ENCODE measurements around the gene NDUFS4. TPM values are rescaled to one million over a fixed set of nuclear protein-coding genes. Genes with fewer than 3 reads are reported as not detected.

The NDUFS4 gene
- total and polyA plus RNA-seq, 2 donors (not counting 1 experiment from before 2014, with no cell fraction given), result 147 to 194 TPM

- Histone ChIP-seq H2AFZ (ENCODE audit: low read length) (no peak overlapping the region), H3K4me2 (ENCODE audit: extremely low read depth, insufficient read depth, low read length) (no peak overlapping the region), H3K36me3 (ENCODE audit: control insufficient read depth, insufficient read depth, low read length) (no peaks in the 10 kb centered on the region), H3K79me2 (ENCODE audit: control insufficient read depth, insufficient read depth, low read length) (peaks cover 82% of the 10 kb centered on the region), H3K9me3 (ENCODE audit: control insufficient read depth, insufficient read depth, low read depth, low read length) (no peaks in the 10 kb centered on the region), H3K9ac (ENCODE audit: insufficient read depth, low read length) (no peak overlapping the region), H4K20me1 (ENCODE audit: control insufficient read depth, extremely low read depth, insufficient read depth, low read length) (no peaks in the 10 kb centered on the region), H3K27me3 (ENCODE audit: control insufficient read depth, insufficient read depth, low read length) (no peaks in the 10 kb centered on the region), H3K4me1 (ENCODE audit: control insufficient read depth, extremely low read depth, insufficient read depth, low read length) (no peaks in the 10 kb centered on the region), H3K4me3 (replicated peaks in 1 of 4; ENCODE audit: control extremely low read depth in 1 of 4, insufficient read depth in 1 of 4, low read depth in 3 of 4, low read length in 4 of 4) (no peak overlapping the region), H3K27ac (ENCODE audit: insufficient read depth, low read length) (no peak overlapping the region)
- no peak for DNase-seq (ENCODE audit: low read depth in 2 of 2)
- TF ChIP-seq CTCF (conservative IDR thresholded peaks at IDR 0.05 in 1 of 2, IDR thresholded peaks at IDR 0.05 in 1 of 2; ENCODE audit: low read depth in 1 of 2, low read length in 2 of 2) (no peak), EZH2 (IDR thresholded peaks at IDR 0.05; ENCODE audit: low read length, missing control alignments) (no peak)
Measured at GRCh38 chr5:53575101-53575500, 14.7 kb downstream of the NDUFS4 start.

DNA sequence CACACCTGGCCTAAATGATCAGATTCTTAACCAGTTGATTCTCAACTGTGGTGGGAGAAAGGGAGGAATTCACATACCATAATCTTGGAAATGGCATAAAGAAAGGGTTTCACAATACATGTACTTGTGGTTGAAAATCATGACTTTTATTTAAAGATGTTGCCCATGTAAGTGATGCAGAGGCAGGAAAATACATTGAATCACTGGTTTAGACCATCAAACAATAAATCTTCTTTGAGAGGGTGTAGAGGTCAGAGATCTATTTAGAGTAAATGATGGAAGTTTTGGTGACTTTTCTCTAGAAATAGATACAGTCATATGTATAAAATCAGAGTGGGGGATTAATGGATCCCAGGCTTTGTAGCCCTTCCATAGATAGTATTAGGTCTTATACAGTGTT, 15.4 kb downstream of the NDUFS4 start:
- Histone ChIP-seq H3K4me1 (ENCODE audit: control insufficient read depth, extremely low read depth, insufficient read depth, low read length) (no peaks in the 10 kb centered on the region), H3K9ac (ENCODE audit: insufficient read depth, low read length) (no peak overlapping the region), H3K36me3 (ENCODE audit: control insufficient read depth, insufficient read depth, low read length) (no peaks in the 10 kb centered on the region), H3K79me2 (ENCODE audit: control insufficient read depth, insufficient read depth, low read length) (peaks cover 82% of the 10 kb centered on the region), H3K4me3 (replicated peaks in 1 of 4; ENCODE audit: control extremely low read depth in 1 of 4, insufficient read depth in 1 of 4, low read depth in 3 of 4, low read length in 4 of 4) (no peak overlapping the region), H3K27me3 (ENCODE audit: control insufficient read depth, insufficient read depth, low read length) (no peaks in the 10 kb centered on the region), H2AFZ (ENCODE audit: low read length) (no peak overlapping the region), H3K27ac (ENCODE audit: insufficient read depth, low read length) (no peak overlapping the region), H4K20me1 (ENCODE audit: control insufficient read depth, extremely low read depth, insufficient read depth, low read length) (no peaks in the 10 kb centered on the region), H3K4me2 (ENCODE audit: extremely low read depth, insufficient read depth, low read length) (no peak overlapping the region), H3K9me3 (ENCODE audit: control insufficient read depth, insufficient read depth, low read depth, low read length) (no peaks in the 10 kb centered on the region)
- TF ChIP-seq CTCF (conservative IDR thresholded peaks at IDR 0.05 in 1 of 2, IDR thresholded peaks at IDR 0.05 in 1 of 2; ENCODE audit: low read depth in 1 of 2, low read length in 2 of 2), result no peak
- no peak for TF ChIP-seq EZH2 (IDR thresholded peaks at IDR 0.05; ENCODE audit: low read length, missing control alignments)
- peak in 1 of 2 donors; percentile 9 for DNase-seq (ENCODE audit: low read depth in 2 of 2)

- Histone ChIP-seq H3K4me3 (replicated peaks in 1 of 4; ENCODE audit: control extremely low read depth in 1 of 4, insufficient read depth in 1 of 4, low read depth in 3 of 4, low read length in 4 of 4) (no peak overlapping the region), H2AFZ (ENCODE audit: low read length) (no peak overlapping the region), H3K36me3 (ENCODE audit: control insufficient read depth, insufficient read depth, low read length) (no peaks in the 10 kb centered on the region), H4K20me1 (ENCODE audit: control insufficient read depth, extremely low read depth, insufficient read depth, low read length) (no peaks in the 10 kb centered on the region), H3K27ac (ENCODE audit: insufficient read depth, low read length) (no peak overlapping the region), H3K9ac (ENCODE audit: insufficient read depth, low read length) (no peak overlapping the region), H3K9me3 (ENCODE audit: control insufficient read depth, insufficient read depth, low read depth, low read length) (no peaks in the 10 kb centered on the region), H3K27me3 (ENCODE audit: control insufficient read depth, insufficient read depth, low read length) (no peaks in the 10 kb centered on the region), H3K4me2 (ENCODE audit: extremely low read depth, insufficient read depth, low read length) (no peak overlapping the region), H3K79me2 (ENCODE audit: control insufficient read depth, insufficient read depth, low read length) (peaks cover 81% of the 10 kb centered on the region), H3K4me1 (ENCODE audit: control insufficient read depth, extremely low read depth, insufficient read depth, low read length) (no peaks in the 10 kb centered on the region)
- no peak for DNase-seq (ENCODE audit: low read depth in 2 of 2)
- no peak for TF ChIP-seq EZH2 (IDR thresholded peaks at IDR 0.05; ENCODE audit: low read length, missing control alignments)
- TF ChIP-seq CTCF (conservative IDR thresholded peaks at IDR 0.05 in 1 of 2, IDR thresholded peaks at IDR 0.05 in 1 of 2; ENCODE audit: low read depth in 1 of 2, low read length in 2 of 2), result no peak
Measured at GRCh38 chr5:53576674-53577073, 16.2 kb downstream of the NDUFS4 start.

Data from fibroblast of lung (primary cell).